Transverse colon (tissue), 4 donors: ENCODE data around the gene FUOM.
A peak's percentile ranks its signal among the peaks of the same experiment; 100 is the strongest.

Experiments
- CTCF ChIP-seq, 5 experiments: fragments of 200-600 bp in 3 of 5; fragments of 450-650 bp in 2 of 5; sonication (generic) in 3 of 5; IDR thresholded peaks; 1 replicate in 2 of 5; 2 replicates in 3 of 5; pipeline ENCODE4 v1.5.1; 2016 to 2017; ENCODE audit warnings: antibody characterized with exemption in 5 of 5, inconsistent platforms in 3 of 5, mild to moderate bottlenecking in 2 of 5, moderate library complexity in 1 of 5
- POLR2A ChIP-seq: fragments of 450-650 bp; IDR thresholded peaks from one replicate; pipeline ENCODE4 v1.6.1; 2016; ENCODE audit warnings: antibody characterized with exemption, mild to moderate bottlenecking, moderate library complexity
- POLR2AphosphoS5 ChIP-seq, 3 donors: sonication (generic); formaldehyde crosslinking; IDR thresholded peaks; one replicate each; pipeline ENCODE4 v1.6.1; 2016; ENCODE audit warnings: antibody characterized with exemption in 3 of 3

- TF ChIP-seq CTCF (IDR thresholded peaks at IDR 0.05) (peak; percentile 60 to 82 (median 72)), POLR2A (peak; percentile 50), POLR2AphosphoS5 (IDR thresholded peaks at IDR 0.05) (peak in 1 of 3 donors; percentile 33)
Measured at GRCh38 chr10:133307776-133308420, 49.9 kb downstream of the FUOM start.
